Endothelial cell of umbilical vein (primary cell): ENCODE measurements around the gene SCAP. TPM values are rescaled to one million over a fixed set of nuclear protein-coding genes. Genes with fewer than 3 reads are reported as not detected.

ENCODE experiments used
- BruUV-seq: library from RNA; stranded (reverse); fragments of 400-500 nt; replicated peaks from 2 replicates; lab custom pipeline; 2021; lab: Mats Ljungman, UMichigan
- CTCF ChIA-PET: fragments of 300-600, 350-600 bp; sonication (Branson Sonifier 250); formaldehyde crosslinking; loops from one replicate; lab custom pipeline; 2021; ENCODE audit warnings: antibody characterized with exemption, inconsistent platforms; lab: Charles Lee
- POLR2A ChIA-PET: fragments of 300-600, 350-600 bp; sonication (Branson Sonifier 250); formaldehyde crosslinking; loops from one replicate; lab custom pipeline; 2021; ENCODE audit warnings: antibody characterized with exemption, inconsistent platforms; lab: Charles Lee
- DNase-seq: peaks from one replicate; pipeline ENCODE4 v3.0.0-alpha.2; 2011; ENCODE audit warnings: low read depth, low spot score
- FAIRE-seq: peaks from 2 replicates; lab custom pipeline; 2011; peaks lifted over from hg19 to GRCh38; lab: Jason Lieb, UNC
- H2AFZ ChIP-seq: 2 replicates; pipeline ENCODE4 v1.6.0; 2012; ENCODE audit warnings: low read depth, low read length, control low read depth, inconsistent platforms
- H3K27ac ChIP-seq: 2 replicates; pipeline ENCODE4 v1.5.1; 2011; ENCODE audit warnings: low read depth, mild to moderate bottlenecking, control low read depth, low read length, moderate library complexity; ENCODE audit not compliant: insufficient read depth
- H3K27me3 ChIP-seq, 2 experiments: 2 replicates each; pipeline versions ENCODE4 v1.6.0 to v1.6.1; 2011; ENCODE audit warnings: low read length in 2 of 2, mixed read lengths in 1 of 2; ENCODE audit not compliant: control insufficient read depth in 2 of 2, insufficient read depth in 2 of 2
- H3K36me3 ChIP-seq, 2 experiments: 2 replicates in 1 of 2; 3 replicates in 1 of 2; pipeline ENCODE4 v1.5.1; 2011; ENCODE audit warnings: low read length in 2 of 2, mild to moderate bottlenecking in 1 of 2, moderate library complexity in 1 of 2; ENCODE audit not compliant: control insufficient read depth in 2 of 2, insufficient read depth in 2 of 2; ENCODE audit errors: extremely low read depth in 1 of 2
- H3K4me1 ChIP-seq: 3 replicates; pipeline ENCODE4 v1.5.1; 2011; ENCODE audit warnings: mild to moderate bottlenecking, low read length; ENCODE audit not compliant: control insufficient read depth, insufficient read depth; ENCODE audit errors: extremely low read depth
- H3K4me2 ChIP-seq: 2 replicates; pipeline ENCODE4 v1.6.1; 2011; ENCODE audit warnings: low read length, control low read depth, mixed read lengths; ENCODE audit not compliant: insufficient read depth
- H3K4me3 ChIP-seq, 3 experiments: fragments of 200-600 bp in 1 of 3; sonication (generic), shearing (Covaris generic) in 1 of 3; replicated peaks in 1 of 3; 2 replicates each; pipeline ENCODE4 v1.5.1; 2011 to 2016; ENCODE audit warnings: control low read depth in 3 of 3, low read length in 3 of 3, mild to moderate bottlenecking in 2 of 3, inconsistent platforms in 1 of 3, low read depth in 1 of 3, moderate library complexity in 1 of 3; ENCODE audit not compliant: insufficient read depth in 1 of 3
- H3K79me2 ChIP-seq: 2 replicates; pipeline ENCODE4 v1.6.0; 2012; ENCODE audit warnings: low read length, inconsistent platforms; ENCODE audit not compliant: control insufficient read depth, insufficient read depth
- H3K9ac ChIP-seq: replicated peaks from 2 replicates; pipeline ENCODE3; 2011; ENCODE audit warnings: low read length, control low read depth; ENCODE audit not compliant: insufficient read depth; ENCODE audit errors: extremely low read depth
- H3K9me1 ChIP-seq: replicated peaks from 3 replicates; pipeline ENCODE4 v1.6.0; 2011; ENCODE audit warnings: mild to moderate bottlenecking, low read length; ENCODE audit not compliant: control insufficient read depth, insufficient read depth; ENCODE audit errors: extremely low read depth
- H3K9me3 ChIP-seq: replicated peaks from 2 replicates; pipeline ENCODE4 v1.5.1; 2012; ENCODE audit warnings: low read length, inconsistent platforms; ENCODE audit not compliant: control insufficient read depth, insufficient read depth
- H4K20me1 ChIP-seq: replicated peaks from 2 replicates; pipeline ENCODE3; 2011; ENCODE audit warnings: mild to moderate bottlenecking, low read length; ENCODE audit not compliant: control insufficient read depth, insufficient read depth; ENCODE audit errors: extremely low read depth
- CTCF ChIP-seq, 2 donors: IDR thresholded peaks; 1 replicate in 1 of 2; 2 replicates in 1 of 2; pipeline ENCODE4 v1.5.1; 2011; ENCODE audit warnings: low read length in 2 of 2, mild to moderate bottlenecking in 2 of 2, moderate library complexity in 2 of 2, control low read depth in 1 of 2, inconsistent platforms in 1 of 2, low read depth in 1 of 2; ENCODE audit not compliant: insufficient read depth in 1 of 2; ENCODE audit errors: extremely low read depth in 1 of 2
- EZH2 ChIP-seq: IDR thresholded peaks from 2 replicates; pipeline ENCODE4 v1.6.1; 2012; ENCODE audit warnings: borderline replicate concordance, low read depth, mild to moderate bottlenecking, moderate library complexity, low read length, inconsistent platforms; ENCODE audit not compliant: severe bottlenecking
- FOS ChIP-seq: IDR thresholded peaks from 2 replicates; pipeline ENCODE4 v1.6.1; 2011; ENCODE audit warnings: mild to moderate bottlenecking, low read length, moderate library complexity, borderline replicate concordance; ENCODE audit not compliant: insufficient read depth
- GATA2 ChIP-seq: IDR thresholded peaks from 2 replicates; pipeline ENCODE4 v1.7.0; 2011; ENCODE audit warnings: low read depth, mild to moderate bottlenecking, moderate library complexity, mixed read lengths, low read length; ENCODE audit not compliant: insufficient read length, insufficient read depth
- JUN ChIP-seq: IDR thresholded peaks from 2 replicates; pipeline ENCODE4 v1.6.1; 2011; ENCODE audit warnings: borderline replicate concordance, low read depth; ENCODE audit not compliant: insufficient read length, insufficient read depth
- MAX ChIP-seq: IDR thresholded peaks from 2 replicates; pipeline ENCODE4 v1.6.1; 2011; ENCODE audit not compliant: insufficient read depth, insufficient read length
- MYC ChIP-seq: IDR thresholded peaks from one replicate; pipeline ENCODE4 v1.6.1; 2011; ENCODE audit warnings: mild to moderate bottlenecking, low read depth, low read length
- POLR2A ChIP-seq: IDR thresholded peaks from 2 replicates; pipeline ENCODE4 v1.6.1; 2012; ENCODE audit warnings: low read depth, mild to moderate bottlenecking, control low read depth, low read length
- POLR2AphosphoS5 ChIP-seq: IDR thresholded peaks from 2 replicates; pipeline ENCODE4 v1.6.1; 2012; ENCODE audit warnings: low read depth, mild to moderate bottlenecking, control low read depth, low read length, moderate library complexity; ENCODE audit not compliant: insufficient read depth
- dilution Hi-C: fragments of 300-500 bp; cut with MboI; formaldehyde crosslinking; loops from one replicate; pipeline ENCODE4 v1.15.0; 2019; ENCODE audit warnings: low sequenced_read_pairs; ENCODE audit not compliant: extremely low pct_ligation_motif_present
- intact Hi-C: fragments of 100-400 bp; cut with micrococcal nuclease; formaldehyde crosslinking; loops from one replicate; pipeline ENCODE4 v1.10.0; 2022
- polyA plus RNA-seq, 4 experiments: library from polyadenylated mRNA; depleted of rRNA in 3 of 4; stranded (reverse) in 3 of 4; unstranded in 1 of 4; fragments of >200 nt; gene quantifications; 2 replicates each; pipeline versions ENCODE4 v1.2.1 to v1.2.3, GENCODE V29; 2011 to 2012; ENCODE audit warnings: missing spikeins in 1 of 4
- total RNA-seq: library from RNA; stranded (reverse); gene quantifications from 2 replicates; pipeline ENCODE4 v1.2.3, GENCODE V29; 2021

The SCAP gene
- total and polyA plus RNA-seq, 2 donors (not counting 3 experiments of a cell fraction or from before 2014, with no cell fraction given) = 34.7 to 59.0 TPM

GRCh38 chr3:47495111-47495510 lies 19.4 kb upstream of the SCAP start:
- no peak for DNase-seq
- H3K4me3 ChIP-seq = no peak overlapping the region
- TF ChIP-seq EZH2 = no peak
- no peak for TF ChIP-seq MAX
- no peak for TF ChIP-seq FOS
- no peak for TF ChIP-seq POLR2AphosphoS5
- no peak for FAIRE-seq
- H3K9me3 ChIP-seq = no peaks in the 10 kb centered on the region
- H3K27ac ChIP-seq = no peak overlapping the region
- no peak overlapping the region for H2AFZ ChIP-seq
- H3K27me3 ChIP-seq = no peaks in the 10 kb centered on the region
- no TSS peak for BruUV-seq
- POLR2A ChIA-PET = no interaction called here
- no peaks in the 10 kb centered on the region for H3K4me1 ChIP-seq
- H3K79me2 ChIP-seq = no peaks in the 10 kb centered on the region
- no peak overlapping the region for H3K9ac ChIP-seq
- H3K4me2 ChIP-seq = no peak overlapping the region
- dilution Hi-C loops (no loop called here), intact Hi-C loops (no loop called here)
- no peaks in the 10 kb centered on the region for H4K20me1 ChIP-seq
- no peaks in the 10 kb centered on the region for H3K9me1 ChIP-seq
- peaks cover 6 to 17% of the 10 kb centered on the region in 2 experiments for H3K36me3 ChIP-seq
- CTCF ChIA-PET = interaction anchor here (0.6 kb wide), 1 partner anchor 293 kb away, joined by 3 read pairs; no protein-coding TSS in a partner anchor

GRCh38 chr3:47491777-47492176 lies 16.0 kb upstream of the SCAP start:
- H3K9me3 ChIP-seq = no peaks in the 10 kb centered on the region
- no peak overlapping the region for H3K4me2 ChIP-seq
- FAIRE-seq (no peak), DNase-seq (no peak)
- H3K79me2 ChIP-seq = no peaks in the 10 kb centered on the region
- ChIA-PET POLR2A (no interaction called here), CTCF (interaction anchor here (1.5 to 3.3 kb wide), 2 partner anchors 9 to 70 kb away, joined by 3 to 13 read pairs; no protein-coding TSS in a partner anchor)
- no peaks in the 10 kb centered on the region for H3K9me1 ChIP-seq
- H3K9ac ChIP-seq = no peak overlapping the region
- H3K36me3 ChIP-seq = peaks cover 0 to 7% of the 10 kb centered on the region in 2 experiments
- intact Hi-C loops = no loop called here
- no peak overlapping the region for H3K27ac ChIP-seq
- no peaks in the 10 kb centered on the region for H3K4me1 ChIP-seq
- no peak overlapping the region for H2AFZ ChIP-seq
- BruUV-seq = no TSS peak
- dilution Hi-C loops = no loop called here
- H4K20me1 ChIP-seq = no peaks in the 10 kb centered on the region
- H3K4me3 ChIP-seq = no peak overlapping the region
- no peak for TF ChIP-seq JUN
- TF ChIP-seq POLR2A = no peak
- TF ChIP-seq MAX = no peak
- no peak for TF ChIP-seq EZH2
- no peak for TF ChIP-seq GATA2
- TF ChIP-seq MYC = no peak
- TF ChIP-seq POLR2AphosphoS5 = no peak
- TF ChIP-seq CTCF (IDR thresholded peaks at IDR 0.05; ENCODE audit: extremely low read depth in 1 of 2, insufficient read depth in 1 of 2, low read depth in 1 of 2, low read length in 2 of 2) = no peak
- TF ChIP-seq FOS = no peak
- no peaks in the 10 kb centered on the region for H3K27me3 ChIP-seq
